Spinal cord (tissue), 10 donors: ENCODE results near the gene XBP1. TPM values are rescaled to one million over a fixed set of nuclear protein-coding genes. Genes with fewer than 3 reads are reported as not detected.
A peak's percentile ranks its signal among the peaks of the same experiment; 100 is the strongest.
"Not testable (repeated sequence)": the region's sequence is repeated elsewhere in the genome, so short reads cannot be mapped to it uniquely, and the experiment has no call there.

Experiments
- DNase-seq, 6 donors: peaks; one replicate each; pipeline versions ENCODE4 v3.0.0 to v3.0.0-alpha.2; 2013 to 2015; ENCODE audit warnings: low spot score in 6 of 6, low read depth in 4 of 6
- H3K27ac ChIP-seq: one replicate; pipeline ENCODE4 v1.5.1; 2013; ENCODE audit warnings: low read depth, low read length, control low read depth
- H3K27me3 ChIP-seq: one replicate; pipeline ENCODE4 v1.6.1; 2013; ENCODE audit warnings: low read length; ENCODE audit not compliant: control insufficient read depth, insufficient read depth
- H3K36me3 ChIP-seq: one replicate; pipeline ENCODE4 v1.6.1; 2013; ENCODE audit warnings: low read length; ENCODE audit not compliant: control insufficient read depth, insufficient read depth
- H3K4me1 ChIP-seq: one replicate; pipeline ENCODE4 v1.6.1; 2013; ENCODE audit warnings: low read length; ENCODE audit not compliant: control insufficient read depth, insufficient read depth
- H3K4me3 ChIP-seq: one replicate; pipeline ENCODE4 v1.5.1; 2013; ENCODE audit warnings: low read depth, low read length, control low read depth
- H3K9me3 ChIP-seq: one replicate; pipeline ENCODE4 v1.6.1; 2013; ENCODE audit warnings: low read length; ENCODE audit not compliant: control insufficient read depth, insufficient read depth
- WGBS: methylation state at CpG from one replicate; pipeline ENCODE4 v1.1.5; 2013; ENCODE audit warnings: missing lambda C conversion rate; ENCODE audit not compliant: insufficient coverage; 5-methylcytosine and 5-hydroxymethylcytosine counted together
- long read RNA-seq, 4 donors: transcript quantifications; one replicate each; lab custom pipeline, GENCODE V29; 2026
- polyA plus RNA-seq, 2 donors: library from polyadenylated mRNA; unstranded; fragments of 120-200 nt; gene quantifications; one replicate each; pipeline ENCODE4 v1.2.1, GENCODE V29; 2013; ENCODE audit not compliant: insufficient read length in 2 of 2
- total RNA-seq, 2 donors: library from RNA; depleted of rRNA in 1 of 2; stranded (reverse); fragments of 120-200 nt in 1 of 2; fragments of >200 nt in 1 of 2; gene quantifications; one replicate each; pipeline versions ENCODE4 v1.2.3 to v1.2.4, GENCODE V29; 2013 to 2014
- donor health status: healthy.

Gene XBP1
- total RNA-seq (100 to 1,000 TPM in 1 of 2 donors, 10 to 100 TPM in 1; 74.7 to 105 TPM), polyA plus RNA-seq (10 to 100 TPM; 49.2 to 57.0 TPM)
- long read RNA-seq, donor 1, transcript XBP1-201 (5 exons, 1,850 nt), result major isoform, 32 of 34 reads
- long read RNA-seq, donor 1, partial matches to known transcripts, result 0 of 34 reads
- long read RNA-seq, donor 1, other reads (novel, unspliced or antisense), result 0 of 34 reads
- long read RNA-seq, donor 2, transcript XBP1-201 (5 exons, 1,850 nt), result major isoform, 12 of 14 reads
- long read RNA-seq, donor 2, partial matches to known transcripts, result 0 of 14 reads
- long read RNA-seq, donor 2, other reads (novel, unspliced or antisense), result 0 of 14 reads
- long read RNA-seq, donor 3, transcript XBP1-201 (5 exons, 1,850 nt), result major isoform, 17 of 18 reads
- long read RNA-seq, donor 3, partial matches to known transcripts, result 0 of 18 reads
- long read RNA-seq, donor 3, other reads (novel, unspliced or antisense), result 0 of 18 reads
- long read RNA-seq, donor 4, transcript XBP1-201 (5 exons, 1,850 nt), result major isoform, 31 of 41 reads
- long read RNA-seq, donor 4, transcript XBP1-205 (2 exons, 520 nt), result minor isoform, 5 of 41 reads
- long read RNA-seq, donor 4, partial matches to known transcripts, result 0 of 41 reads
- long read RNA-seq, donor 4, other reads (novel, unspliced or antisense), result 0 of 41 reads

DNA sequence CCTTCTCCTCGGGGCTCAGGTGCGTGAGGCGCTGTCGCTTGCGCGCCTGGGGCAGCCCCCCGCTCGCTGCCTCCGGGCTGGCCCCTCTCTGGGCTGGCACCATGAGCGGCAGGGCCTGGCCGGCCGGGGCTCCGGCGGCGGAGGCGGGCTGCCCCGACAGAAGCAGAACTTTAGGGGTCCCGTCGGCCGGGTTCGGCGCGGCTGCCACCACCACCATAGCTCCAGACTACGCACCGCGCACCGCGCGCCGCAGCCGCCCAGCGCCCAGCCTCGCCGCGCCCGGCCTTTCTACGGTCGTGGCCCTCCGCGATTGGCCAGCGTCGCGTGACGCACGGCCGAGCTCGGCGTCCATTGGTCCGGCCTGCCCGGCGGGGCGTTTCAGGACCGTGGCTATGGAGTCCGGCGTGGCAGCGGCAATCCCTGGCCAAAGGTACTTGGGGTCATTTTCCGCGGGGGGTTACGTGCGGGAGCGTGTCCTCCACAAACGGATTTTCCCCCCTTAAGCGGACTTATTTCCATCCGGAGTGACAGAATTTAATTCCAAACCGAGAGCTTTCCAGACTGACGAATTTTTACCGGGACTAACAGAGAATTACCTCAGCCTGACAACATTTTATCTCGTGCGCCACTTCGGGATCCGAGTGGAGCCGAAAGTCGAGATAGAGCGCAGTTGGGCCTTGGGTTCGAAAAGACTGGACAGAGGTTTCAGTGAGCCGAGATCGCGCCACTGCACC is at the start of gene XBP1:
XBP1 (minus strand) TSS at position 262 of the 734 bp plus-strand sequence.
- H3K4me3 ChIP-seq, result peak within 1 kb of the TSS; percentile 89
- H3K9me3 ChIP-seq, result no peaks in the 10 kb centered on the region
- under 1% methylated on average over 77 of the region's 78 CpGs for WGBS
- H3K36me3 ChIP-seq, result peaks cover 12% of the 10 kb centered on the region
- no peaks in the 10 kb centered on the region for H3K27me3 ChIP-seq
- H3K27ac ChIP-seq, result peak within 1 kb of the TSS; percentile 97
- peaks cover 11% of the 10 kb centered on the region for H3K4me1 ChIP-seq
- DNase-seq, result peak; percentile 84 to 98 (median 92)

DNA sequence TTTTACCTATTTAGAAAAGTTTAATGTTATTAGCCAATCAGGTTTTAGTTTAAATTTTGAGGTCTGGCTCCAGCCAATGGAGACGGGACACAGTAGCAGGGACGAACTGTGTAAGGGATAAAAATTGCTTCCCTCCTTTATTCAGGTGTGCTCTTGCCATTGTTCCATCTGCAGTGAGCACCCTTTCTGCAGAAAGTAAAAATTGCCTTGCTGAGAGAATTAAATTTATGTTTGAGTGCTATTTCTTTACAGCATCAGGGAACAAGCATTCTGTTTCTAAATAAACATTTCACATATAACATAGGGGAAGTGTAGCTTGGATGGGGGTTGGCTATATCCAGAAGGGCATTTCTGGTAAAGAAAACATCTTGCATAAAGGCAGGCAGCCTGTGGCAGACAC is 46.6 kb upstream of the XBP1 start:
- H3K4me1 ChIP-seq, result no peaks in the 10 kb centered on the region
- DNase-seq, result no peak
- WGBS, result no CpG with 5 or more reads among the region's 2 CpGs
- H3K9me3 ChIP-seq, result no peaks in the 10 kb centered on the region
- no peak overlapping the region for H3K4me3 ChIP-seq
- H3K27ac ChIP-seq, result no peak overlapping the region
- H3K36me3 ChIP-seq, result no peaks in the 10 kb centered on the region
- H3K27me3 ChIP-seq, result no peaks in the 10 kb centered on the region

- H3K27me3 ChIP-seq, H3K27ac ChIP-seq, DNase-seq, H3K4me3 ChIP-seq, H3K36me3 ChIP-seq, H3K9me3 ChIP-seq, H3K4me1 ChIP-seq: not testable (repeated sequence)
- no CpG with 5 or more reads among the region's 2 CpGs for WGBS
These were observed 43.9 kb upstream of the XBP1 start for GRCh38 chr22:28844277-28844676.

GRCh38 chr22:28843633-28844032 is 43.3 kb upstream of the XBP1 start:
- Histone ChIP-seq H3K4me3 (no peak overlapping the region), H3K9me3 (no peaks in the 10 kb centered on the region), H3K4me1 (no peaks in the 10 kb centered on the region), H3K27me3 (no peaks in the 10 kb centered on the region), H3K27ac (no peak overlapping the region), H3K36me3 (no peaks in the 10 kb centered on the region)
- no peak for DNase-seq
- no CpG with 5 or more reads among the region's 2 CpGs for WGBS

DNA sequence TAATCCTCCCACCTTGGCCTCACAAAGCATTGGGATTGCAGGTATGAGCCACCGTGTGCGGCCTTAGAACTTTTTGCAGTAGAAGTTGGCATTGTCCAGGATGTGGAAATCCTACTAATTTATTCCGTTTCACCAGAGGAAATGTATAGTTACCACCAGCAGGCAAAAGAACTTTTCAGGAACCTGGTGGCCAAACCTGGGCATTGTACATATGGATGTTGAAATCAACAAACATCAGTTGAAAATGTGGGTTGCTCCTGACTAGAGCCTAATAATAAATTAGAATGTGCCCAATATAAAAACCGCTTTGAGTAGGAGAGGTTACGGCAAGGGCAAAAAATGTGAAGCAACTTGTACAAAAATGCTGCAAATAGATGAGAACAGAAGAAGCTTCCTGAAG is 40.7 kb upstream of the XBP1 start:
- Histone ChIP-seq H3K36me3 (no peaks in the 10 kb centered on the region), H3K4me1 (no peaks in the 10 kb centered on the region), H3K27me3 (no peaks in the 10 kb centered on the region), H3K4me3 (no peak overlapping the region), H3K27ac (no peak overlapping the region), H3K9me3 (no peaks in the 10 kb centered on the region)
- 85% methylated on average over 2 of the region's 5 CpGs for WGBS
- no peak for DNase-seq

- no peaks in the 10 kb centered on the region for H3K4me1 ChIP-seq
- no peaks in the 10 kb centered on the region for H3K27me3 ChIP-seq
- no peaks in the 10 kb centered on the region for H3K9me3 ChIP-seq
- 68% methylated on average over 5 of the region's 5 CpGs for WGBS
- no peak overlapping the region for H3K4me3 ChIP-seq
- no peak for DNase-seq
- no peaks in the 10 kb centered on the region for H3K36me3 ChIP-seq
- no peak overlapping the region for H3K27ac ChIP-seq
These were observed 38.6 kb upstream of the XBP1 start for GRCh38 chr22:28838971-28839370.

- DNase-seq, result no peak
- no peaks in the 10 kb centered on the region for H3K36me3 ChIP-seq
- no peaks in the 10 kb centered on the region for H3K4me1 ChIP-seq
- WGBS, result 94% methylated on average over 5 of the region's 6 CpGs
- no peak overlapping the region for H3K4me3 ChIP-seq
- no peaks in the 10 kb centered on the region for H3K27me3 ChIP-seq
- H3K9me3 ChIP-seq, result no peaks in the 10 kb centered on the region
- no peak overlapping the region for H3K27ac ChIP-seq
These were observed 37.3 kb upstream of the XBP1 start for GRCh38 chr22:28837640-28838039.

DNA sequence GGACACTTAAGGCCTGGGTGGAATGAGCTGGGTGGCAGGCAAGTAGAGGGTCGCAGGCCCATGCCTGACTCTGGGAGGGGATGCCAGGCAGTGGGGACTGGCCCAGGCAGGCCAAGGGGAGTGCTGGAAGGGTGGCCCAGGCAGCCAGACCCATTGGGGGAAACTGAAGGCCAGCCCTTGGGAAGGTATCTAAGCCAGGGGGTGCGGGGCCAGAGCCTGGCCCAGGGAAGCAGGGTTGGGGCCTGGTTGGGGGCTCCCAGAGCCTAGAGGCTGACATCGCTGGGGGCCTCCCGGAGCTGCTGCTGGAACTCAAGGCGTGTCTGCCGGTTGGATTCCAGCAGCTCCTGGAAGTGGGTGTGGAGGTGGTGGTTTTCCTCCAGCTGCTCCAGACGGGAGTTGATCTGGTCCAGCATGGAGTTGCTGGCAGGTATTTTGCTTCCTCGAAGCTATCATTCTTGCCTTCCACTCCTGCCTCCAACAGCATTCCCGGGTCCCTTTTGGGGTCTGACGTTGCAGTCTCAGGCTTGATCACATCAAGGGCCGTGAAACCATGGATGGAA is 35.3 kb upstream of the XBP1 start:
- DNase-seq, result no peak
- WGBS, result 95% methylated on average over 8 of the region's 11 CpGs
- H3K4me3 ChIP-seq, result no peak overlapping the region

DNA sequence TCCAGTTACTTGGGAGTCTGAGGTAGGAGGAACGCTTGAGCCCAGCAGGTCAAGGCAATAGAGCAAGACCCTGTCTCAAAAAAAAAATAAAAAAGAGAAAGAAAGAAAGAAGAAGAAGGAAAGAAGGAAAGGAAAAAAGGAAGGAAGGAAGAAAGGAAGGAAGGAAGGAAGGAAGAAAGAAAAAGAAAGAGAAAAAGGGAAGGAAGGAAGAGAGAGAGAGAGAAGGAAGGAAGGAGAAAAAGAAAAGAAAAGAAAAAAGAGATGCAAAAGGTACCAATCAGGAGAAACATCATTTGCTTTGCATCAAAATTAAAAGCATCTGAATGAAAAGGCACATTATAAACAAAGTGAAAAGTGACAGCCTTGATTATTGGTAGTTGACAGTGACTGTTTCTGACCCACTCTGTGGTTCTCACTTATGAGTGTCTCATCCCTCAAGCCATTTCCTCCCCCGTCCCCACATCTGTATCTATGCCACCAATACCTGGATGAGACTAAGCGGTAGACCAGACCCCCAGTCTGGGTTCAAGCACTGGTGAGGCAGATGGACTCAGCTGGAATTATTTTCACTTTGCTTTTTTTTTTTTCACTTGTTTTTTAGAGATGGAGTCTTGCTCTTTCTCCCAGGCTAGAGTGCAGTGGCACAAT is 33.0 kb upstream of the XBP1 start:
- DNase-seq, result no peak
- H3K9me3 ChIP-seq, result no peaks in the 10 kb centered on the region
- no peaks in the 10 kb centered on the region for H3K27me3 ChIP-seq
- no peaks in the 10 kb centered on the region for H3K36me3 ChIP-seq
- no peak overlapping the region for H3K27ac ChIP-seq
- 80% methylated on average over 1 of the region's 3 CpGs for WGBS
- H3K4me1 ChIP-seq, result no peaks in the 10 kb centered on the region
- H3K4me3 ChIP-seq, result no peak overlapping the region

More for the DNA sequence above, 35.3 kb upstream of the XBP1 start:
- Histone ChIP-seq H3K9me3 (no peaks in the 10 kb centered on the region), H3K36me3 (no peaks in the 10 kb centered on the region), H3K27me3 (no peaks in the 10 kb centered on the region), H3K27ac (no peak overlapping the region), H3K4me1 (no peaks in the 10 kb centered on the region)
